Panc1 (cell line): Measurements from ENCODE around the gene TMED5.

Source experiments
- POLR2AphosphoS5 ChIP-seq: IDR thresholded peaks from 2 replicates; pipeline ENCODE4 v1.6.1; 2012; ENCODE audit warnings: mild to moderate bottlenecking, low read depth, low read length, moderate library complexity
- SIN3A ChIP-seq: IDR thresholded peaks from 2 replicates; pipeline ENCODE4 v1.6.1; 2012; ENCODE audit warnings: low read depth, mild to moderate bottlenecking, low read length, moderate library complexity, borderline replicate concordance; ENCODE audit not compliant: insufficient read depth
- TF ChIP-seq, protein P1 (sequence below): fragments of 450-650 bp; IDR thresholded peaks from 2 replicates; pipeline ENCODE4 v1.5.1; 2017; ENCODE audit warnings: mild to moderate bottlenecking

DNA sequence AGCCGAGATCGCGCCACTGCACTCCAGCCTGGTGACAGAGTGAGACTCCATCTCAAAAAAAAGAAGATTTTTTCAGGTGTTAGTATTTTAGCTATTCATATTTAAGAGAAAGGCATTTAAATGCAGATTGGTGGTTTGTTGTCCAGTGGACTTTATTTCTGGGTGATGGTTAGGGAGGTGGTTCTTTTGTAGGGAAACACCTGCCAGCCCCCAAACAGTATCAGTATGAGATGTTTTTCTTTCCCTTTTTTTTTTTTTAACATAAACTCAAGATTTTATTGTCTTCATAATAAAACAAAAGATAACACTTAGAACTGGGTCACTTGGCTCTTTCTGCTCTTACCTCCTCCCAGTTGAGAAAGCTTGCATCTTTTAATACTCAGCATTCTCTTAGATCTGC lies 10.2 kb upstream of the TMED5 start:
- TF ChIP-seq POLR2AphosphoS5 (no peak), SIN3A (no peak)
- TF ChIP-seq, protein P1, sequence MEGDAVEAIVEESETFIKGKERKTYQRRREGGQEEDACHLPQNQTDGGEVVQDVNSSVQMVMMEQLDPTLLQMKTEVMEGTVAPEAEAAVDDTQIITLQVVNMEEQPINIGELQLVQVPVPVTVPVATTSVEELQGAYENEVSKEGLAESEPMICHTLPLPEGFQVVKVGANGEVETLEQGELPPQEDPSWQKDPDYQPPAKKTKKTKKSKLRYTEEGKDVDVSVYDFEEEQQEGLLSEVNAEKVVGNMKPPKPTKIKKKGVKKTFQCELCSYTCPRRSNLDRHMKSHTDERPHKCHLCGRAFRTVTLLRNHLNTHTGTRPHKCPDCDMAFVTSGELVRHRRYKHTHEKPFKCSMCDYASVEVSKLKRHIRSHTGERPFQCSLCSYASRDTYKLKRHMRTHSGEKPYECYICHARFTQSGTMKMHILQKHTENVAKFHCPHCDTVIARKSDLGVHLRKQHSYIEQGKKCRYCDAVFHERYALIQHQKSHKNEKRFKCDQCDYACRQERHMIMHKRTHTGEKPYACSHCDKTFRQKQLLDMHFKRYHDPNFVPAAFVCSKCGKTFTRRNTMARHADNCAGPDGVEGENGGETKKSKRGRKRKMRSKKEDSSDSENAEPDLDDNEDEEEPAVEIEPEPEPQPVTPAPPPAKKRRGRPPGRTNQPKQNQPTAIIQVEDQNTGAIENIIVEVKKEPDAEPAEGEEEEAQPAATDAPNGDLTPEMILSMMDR = no peak
